HepG2 (cell line): Measurements from ENCODE around the gene SEC61A1. TPM values are rescaled to one million over a fixed set of nuclear protein-coding genes. Genes with fewer than 3 reads are reported as not detected.

Experiments used
- BORCS8-MEF2B ChIP-seq: sonication (generic); formaldehyde crosslinking; IDR thresholded peaks from 2 replicates; pipeline ENCODE4 v1.8.0; 2022; ENCODE audit warnings: mild to moderate bottlenecking, missing genetic modification reagents
- DMAP1 ChIP-seq: IDR thresholded peaks from 2 replicates; pipeline ENCODE4 v1.6.1; 2016
- DPF2 ChIP-seq: sonication (generic); formaldehyde crosslinking; IDR thresholded peaks from 2 replicates; pipeline ENCODE4 v1.4.0; 2020; ENCODE audit warnings: mild to moderate bottlenecking, low read depth, missing genetic modification reagents, borderline replicate concordance
- KDM2A ChIP-seq: sonication (generic); formaldehyde crosslinking; IDR thresholded peaks from 2 replicates; pipeline ENCODE4 v1.4.0; 2020; ENCODE audit warnings: low read depth, missing genetic modification reagents, borderline replicate concordance
- KLF15 ChIP-seq: sonication (generic); formaldehyde crosslinking; IDR thresholded peaks from 2 replicates; pipeline ENCODE4 v1.8.1; 2023; ENCODE audit warnings: borderline replicate concordance, mild to moderate bottlenecking, inconsistent platforms, missing genetic modification reagents, mixed read lengths
- MAF1 ChIP-seq: sonication (generic); formaldehyde crosslinking; IDR thresholded peaks from 2 replicates; pipeline ENCODE4 v1.5.0; 2020; ENCODE audit warnings: missing genetic modification reagents, borderline replicate concordance
- PPARG ChIP-seq: conservative IDR thresholded peaks from 2 replicates; pipeline ENCODE4 v1.6.1; 2016; ENCODE audit warnings: missing biosample characterization, missing genetic modification reagents
- REL ChIP-seq: sonication (generic); formaldehyde crosslinking; conservative IDR thresholded peaks from 2 replicates; pipeline ENCODE4 v1.8.0; 2022; ENCODE audit warnings: mild to moderate bottlenecking, missing genetic modification reagents, moderate library complexity
- REPIN1 ChIP-seq: sonication (generic); formaldehyde crosslinking; IDR thresholded peaks from 2 replicates; pipeline ENCODE4 v1.8.0; 2022; ENCODE audit warnings: missing genetic modification reagents, low read depth, mild to moderate bottlenecking, borderline replicate concordance
- SMAD3 ChIP-seq: sonication (generic); formaldehyde crosslinking; IDR thresholded peaks from 2 replicates; pipeline ENCODE4 v1.4.0; 2020; ENCODE audit warnings: missing genetic modification reagents
- ZBTB4 ChIP-seq: sonication (generic); formaldehyde crosslinking; IDR thresholded peaks from 2 replicates; pipeline ENCODE4 v1.4.0; 2020; ENCODE audit warnings: missing genetic modification reagents, mild to moderate bottlenecking, borderline replicate concordance
- ZFP1 ChIP-seq: IDR thresholded peaks from 2 replicates; pipeline ENCODE4 v1.6.1; 2016
- ZFP37 ChIP-seq: sonication (generic); formaldehyde crosslinking; IDR thresholded peaks from 2 replicates; pipeline ENCODE4 v1.4.0; 2020; ENCODE audit warnings: missing genetic modification reagents, borderline replicate concordance
- ZFP41 ChIP-seq: sonication (generic); formaldehyde crosslinking; IDR thresholded peaks from 2 replicates; pipeline ENCODE4 v1.4.0; 2020; ENCODE audit warnings: mild to moderate bottlenecking, missing genetic modification reagents, borderline replicate concordance
- ZNF142 ChIP-seq: sonication (generic); formaldehyde crosslinking; IDR thresholded peaks from 2 replicates; pipeline ENCODE4 v1.4.0; 2020; ENCODE audit warnings: missing genetic modification reagents
- ZNF589 ChIP-seq: sonication (generic); formaldehyde crosslinking; conservative IDR thresholded peaks from 2 replicates; pipeline ENCODE4 v1.8.0; 2022; ENCODE audit warnings: mild to moderate bottlenecking, moderate library complexity, missing genetic modification reagents
- ZNF75D ChIP-seq: sonication (generic); formaldehyde crosslinking; IDR thresholded peaks from 2 replicates; pipeline ENCODE4 v1.8.1; 2023; ENCODE audit warnings: missing genetic modification reagents, mild to moderate bottlenecking, borderline replicate concordance
- ZNF788 ChIP-seq: sonication (generic); formaldehyde crosslinking; IDR thresholded peaks from 2 replicates; pipeline ENCODE4 v1.5.0; 2020; ENCODE audit warnings: mild to moderate bottlenecking, missing genetic modification reagents, borderline replicate concordance
- ZNF850 ChIP-seq: sonication (generic); formaldehyde crosslinking; conservative IDR thresholded peaks from 2 replicates; pipeline ENCODE4 v1.9.0; 2021; ENCODE audit warnings: mild to moderate bottlenecking, missing genetic modification reagents
- polyA plus RNA-seq, 8 experiments: library from polyadenylated mRNA; depleted of rRNA in 3 of 8; stranded (reverse) in 7 of 8; unstranded in 1 of 8; fragments of >200 nt; fragmentation: Illumina TruSeq in 4 of 8; extraction: Trizol in 4 of 8; gene quantifications; 2 replicates each; pipeline versions ENCODE4 v1.2.1 to v1.2.3, GENCODE V29; 2011 to 2016; ENCODE audit warnings: low read depth in 4 of 8, missing spikeins in 1 of 8, mixed read lengths in 1 of 8; ENCODE audit not compliant: insufficient read depth in 1 of 8
- total RNA-seq, 5 experiments: library from RNA; depleted of rRNA; stranded (reverse); fragments of >200 nt; fragmentation: Illumina TruSeq; extraction: Trizol; gene quantifications; 2 replicates each; pipeline ENCODE4 v1.2.3, GENCODE V29; 2016; ENCODE audit warnings: low read depth in 1 of 5

SEC61A1 gene
- total and polyA plus RNA-seq, 2 of the 13 experiments (the other 11 are each of a cell fraction or from before 2014, with no cell fraction given): 170 to 203 TPM

GRCh38 chr3:128051837-128052594 lies at the start of gene SEC61A1 (continued):
- TF ChIP-seq ZNF75D (CRISPR knock-in tag) (no peak), KLF15 (CRISPR knock-in tag) (no peak), ZFP41 (CRISPR knock-in tag) (peak; percentile 29; the same call in 1 of the 2 replicates), DMAP1 (peak; percentile 80), MAF1 (CRISPR knock-in tag) (no peak), REL (no peak; the same call in 1 of the 2 replicates), ZFP37 (no peak), ZBTB4 (0 out of 2 replicates have a peak, but pooled peaks have one; percentile 29), ZNF788 (CRISPR knock-in tag) (peak; percentile 65; the same call in 1 of the 2 replicates), REPIN1 (CRISPR knock-in tag) (0 out of 2 replicates have a peak, but pooled peaks have one; percentile 55), DPF2 (CRISPR knock-in tag) (no peak), KDM2A (CRISPR knock-in tag) (peak; percentile 76; the same call in 1 of the 2 replicates), PPARG (no peak), ZNF589 (CRISPR knock-in tag) (peak; percentile 69; the same call in 1 of the 2 replicates), ZFP1 (0 out of 2 replicates have a peak, but pooled peaks have one; percentile 38), BORCS8-MEF2B (CRISPR knock-in tag) (peak; percentile 81), ZNF850 (CRISPR knock-in tag) (peak; percentile 95), ZNF142 (CRISPR knock-in tag) (peak; percentile 98), SMAD3 (CRISPR knock-in tag) (peak; percentile 53; the same call in 1 of the 2 replicates)
